Stimulated activated CD4-positive, alpha-beta T cell treated with anti-CD3 and anti-CD28 coated beads, Interleukin-2, amount 100 ng/mL, for 4 hours (primary cell): ENCODE results near the gene GPS1.

Experiments
- DNase-seq: peaks from one replicate; pipeline ENCODE4 v3.0.0-alpha.2; 2020; ENCODE audit warnings: low read depth

GPS1 gene

GRCh38 chr17:82059272-82060000 lies 7.7 kb downstream of the GPS1 start:
- DNase-seq = no peak

- no peak for DNase-seq
These were observed 8.3 kb downstream of the GPS1 start for GRCh38 chr17:82060001-82060380.

- DNase-seq = no peak
These were observed 8.9 kb downstream of the GPS1 start for GRCh38 chr17:82060614-82061013.

GRCh38 chr17:82061047-82061925 lies 9.6 kb downstream of the GPS1 start:
- DNase-seq = no peak

- no peak for DNase-seq
These were observed 10.6 kb downstream of the GPS1 start for GRCh38 chr17:82062076-82062983.

- DNase-seq = no peak
These were observed 11.3 kb downstream of the GPS1 start for GRCh38 chr17:82062984-82063368.

GRCh38 chr17:82063424-82064415 lies 12.0 kb downstream of the GPS1 start:
- DNase-seq = no peak

GRCh38 chr17:82064433-82065192 lies 12.9 kb downstream of the GPS1 start:
- DNase-seq = no peak

GRCh38 chr17:82065193-82065637 lies 13.5 kb downstream of the GPS1 start:
- peak; percentile 23 for DNase-seq

GRCh38 chr17:82065638-82066303 lies 14.1 kb downstream of the GPS1 start, which contains the start of gene DUS1L:
TSS of gene DUS1L (minus strand) at chr17:82065804. CDS start at chr17:82065059, 745 bp downstream.
- peak; percentile 52 for DNase-seq

GRCh38 chr17:82070611-82071010 lies 18.9 kb downstream of the GPS1 start:
- DNase-seq = no peak

- no peak for DNase-seq
These were observed 21.1 kb downstream of the GPS1 start for GRCh38 chr17:82072827-82073226.

- no peak for DNase-seq
These were observed 21.7 kb downstream of the GPS1 start for GRCh38 chr17:82073446-82073845.

GRCh38 chr17:82076018-82076784 lies 24.5 kb downstream of the GPS1 start:
- no peak for DNase-seq

- DNase-seq = no peak
These were observed 25.3 kb downstream of the GPS1 start for GRCh38 chr17:82076785-82077591.

GRCh38 chr17:82077617-82078358 lies 26.1 kb downstream of the GPS1 start:
- DNase-seq = no peak

- no peak for DNase-seq
These were observed 26.7 kb downstream of the GPS1 start for GRCh38 chr17:82078433-82078832.
